Activated T-cell treated with anti-CD3 and anti-CD28 coated beads for 48 hours (primary cell): ENCODE results near the gene HILPDA.

Experiments
- DNase-seq: peaks from one replicate; pipeline ENCODE4 v3.0.0-alpha.2; 2020; ENCODE audit warnings: low read depth

The HILPDA gene

GRCh38 chr7:128455543-128456254, at the start of gene HILPDA:
Gene HILPDA (plus strand): TSS chr7:128455878. CDS start chr7:128457269, 1,391 bp downstream.
- DNase-seq = peak; percentile 97

- no peak for DNase-seq
Observed at GRCh38 chr7:128406314-128407232, 49.1 kb upstream of the HILPDA start.

- no peak for DNase-seq
Observed at GRCh38 chr7:128407233-128407589, 48.5 kb upstream of the HILPDA start.

GRCh38 chr7:128407751-128408708, 47.6 kb upstream of the HILPDA start:
- DNase-seq = no peak

- DNase-seq = no peak
Observed at GRCh38 chr7:128408709-128409595, 46.7 kb upstream of the HILPDA start.

GRCh38 chr7:128409596-128410450, 45.9 kb upstream of the HILPDA start, which contains the start of gene IMPDH1:
Gene IMPDH1 (minus strand): TSS chr7:128409982. CDS start chr7:128409901, 81 bp downstream.
- DNase-seq = peak; percentile 86

- no peak for DNase-seq
Observed at GRCh38 chr7:128410451-128410753, 45.3 kb upstream of the HILPDA start.

GRCh38 chr7:128415217-128415785, 40.4 kb upstream of the HILPDA start:
- DNase-seq = no peak

GRCh38 chr7:128417071-128417470, 38.6 kb upstream of the HILPDA start:
- no peak for DNase-seq

GRCh38 chr7:128419257-128419656, 36.4 kb upstream of the HILPDA start:
- DNase-seq = no peak

- no peak for DNase-seq
Observed at GRCh38 chr7:128420773-128421172, 34.9 kb upstream of the HILPDA start.

- DNase-seq = no peak
Observed at GRCh38 chr7:128421384-128421783, 34.3 kb upstream of the HILPDA start.

GRCh38 chr7:128422037-128422436, 33.6 kb upstream of the HILPDA start:
- no peak for DNase-seq

GRCh38 chr7:128422842-128423241, 32.8 kb upstream of the HILPDA start:
- no peak for DNase-seq

- no peak for DNase-seq
Observed at GRCh38 chr7:128424686-128425275, 30.9 kb upstream of the HILPDA start.

- DNase-seq = peak; percentile 78
Observed at GRCh38 chr7:128425850-128426249, 29.8 kb upstream of the HILPDA start.

- no peak for DNase-seq
Observed at GRCh38 chr7:128427289-128427891, 28.3 kb upstream of the HILPDA start.

- no peak for DNase-seq
Observed at GRCh38 chr7:128430207-128430606, 25.5 kb upstream of the HILPDA start.

- no peak for DNase-seq
Observed at GRCh38 chr7:128431221-128431620, 24.5 kb upstream of the HILPDA start.
